ENCODE measurements around the gene MMP19.
"Not testable (repeated sequence)": the region's sequence is repeated elsewhere in the genome, so short reads cannot be mapped to it uniquely, and the experiment has no call there.

Gene MMP19

DNA sequence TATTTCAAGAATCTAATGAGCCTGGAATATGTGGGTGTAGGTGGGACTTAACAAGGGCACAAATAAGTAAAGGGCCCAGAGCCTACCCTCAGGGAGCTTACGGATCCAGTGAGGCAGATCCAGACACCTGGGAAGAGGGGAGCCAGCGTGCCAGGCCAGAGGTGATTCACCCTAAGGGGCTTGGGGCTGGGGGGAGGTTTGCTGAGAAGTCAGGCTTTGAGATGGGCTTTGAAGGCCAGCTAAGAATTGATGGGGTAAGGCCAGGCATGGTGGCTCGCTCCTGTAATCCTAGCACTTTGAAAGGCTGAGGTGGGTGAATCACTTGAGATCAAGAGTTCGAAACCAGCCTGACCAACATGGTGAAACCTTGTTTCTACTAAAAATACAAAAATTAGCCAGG, 695 bp upstream of the MMP19 start:
- no peak for DNase-seq

DNA sequence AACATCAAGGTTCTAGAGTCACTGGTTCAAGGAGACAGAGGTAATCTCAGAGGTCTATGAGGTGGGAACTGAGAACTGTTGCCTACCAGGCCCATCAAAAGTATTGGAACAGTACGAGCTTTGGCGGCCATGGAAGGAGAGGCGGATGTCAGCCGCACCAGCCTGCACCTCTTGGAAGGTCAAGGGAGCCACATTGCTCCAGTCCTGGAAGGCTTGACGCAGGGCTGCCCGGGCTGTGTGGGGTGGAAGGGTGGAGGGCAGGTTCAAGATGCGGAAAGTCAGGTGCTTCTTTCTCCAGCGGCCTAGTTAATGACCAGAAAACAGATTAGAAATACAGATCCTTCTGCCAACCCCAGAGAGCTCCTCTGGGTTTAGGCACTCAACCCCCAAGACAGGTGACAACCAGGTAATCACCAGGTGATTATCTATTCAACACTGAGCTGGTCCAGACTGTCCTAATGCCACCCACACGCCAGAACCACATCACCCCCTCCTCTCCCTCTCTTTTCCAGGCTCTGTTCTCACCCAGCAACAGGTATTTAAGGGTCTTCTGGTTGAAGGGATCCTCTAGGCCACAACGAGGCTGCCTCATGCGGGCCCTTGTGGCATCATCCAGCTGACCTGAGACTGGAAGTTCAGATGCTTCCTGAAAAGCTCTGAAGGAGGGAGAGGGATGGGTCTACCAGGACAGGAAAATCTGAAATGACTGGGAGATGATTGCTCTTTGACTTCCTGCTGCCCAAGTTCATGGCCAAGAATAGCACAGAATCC, 2.0 kb downstream of the MMP19 start:
- no peak for DNase-seq

DNA sequence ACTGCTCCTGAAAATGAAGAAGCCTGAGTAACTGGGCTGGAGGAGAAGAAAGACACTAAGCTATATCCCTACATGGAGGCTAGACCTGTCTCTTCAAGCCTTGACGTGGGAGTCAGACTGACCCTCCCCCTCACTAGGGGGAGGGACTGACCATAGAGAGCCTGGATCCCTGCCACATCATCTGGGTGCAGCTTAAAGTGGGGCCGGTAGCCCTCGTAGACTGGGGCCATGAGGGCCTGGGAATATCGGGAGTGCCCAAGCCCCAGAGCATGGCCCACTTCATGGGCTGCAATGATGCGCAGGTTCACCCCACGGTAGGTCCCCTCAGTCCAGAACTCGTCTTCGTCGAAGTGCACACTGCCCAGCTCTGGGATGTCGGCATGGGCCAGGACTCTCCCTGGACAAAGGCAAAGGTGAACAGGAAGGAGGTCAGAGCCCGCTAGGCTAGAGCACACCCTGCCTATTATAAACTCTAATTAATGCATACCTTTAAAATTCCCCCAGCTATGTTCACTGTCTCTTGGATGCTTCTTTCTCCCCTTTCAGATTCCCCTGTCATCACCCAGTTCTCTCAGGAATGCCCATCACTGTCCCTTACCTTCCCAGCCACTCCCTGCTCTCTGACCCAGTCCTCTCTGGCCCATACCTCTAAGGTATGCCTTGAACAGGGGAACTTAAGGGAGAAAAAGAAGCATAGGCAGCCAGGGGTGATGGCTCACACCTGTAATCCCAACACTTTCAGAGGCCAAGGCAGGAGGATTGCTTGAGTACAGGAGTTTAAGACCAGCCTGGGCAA, 3.2 kb downstream of the MMP19 start:
- no peak for DNase-seq

DNA sequence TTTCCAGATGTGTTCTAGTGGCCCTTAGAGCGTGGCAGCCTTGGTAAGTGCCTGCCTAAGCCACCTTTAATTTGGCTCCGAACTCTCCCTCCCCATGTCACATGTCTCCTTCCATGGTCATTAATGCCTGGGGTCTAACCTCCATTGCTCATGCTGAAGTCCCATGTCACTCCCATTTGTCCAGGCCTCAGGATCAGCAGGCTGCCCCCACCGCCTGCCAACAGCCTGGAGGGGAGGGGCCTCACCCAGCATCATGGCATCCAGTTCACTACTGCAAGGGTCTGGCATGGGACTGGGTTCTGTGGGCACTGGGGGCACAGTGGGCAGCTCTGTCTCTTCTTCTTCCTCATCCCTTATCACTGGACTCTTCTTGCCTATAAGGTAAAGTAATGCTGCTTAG, 4.4 kb downstream of the MMP19 start:
- no peak for DNase-seq

DNA sequence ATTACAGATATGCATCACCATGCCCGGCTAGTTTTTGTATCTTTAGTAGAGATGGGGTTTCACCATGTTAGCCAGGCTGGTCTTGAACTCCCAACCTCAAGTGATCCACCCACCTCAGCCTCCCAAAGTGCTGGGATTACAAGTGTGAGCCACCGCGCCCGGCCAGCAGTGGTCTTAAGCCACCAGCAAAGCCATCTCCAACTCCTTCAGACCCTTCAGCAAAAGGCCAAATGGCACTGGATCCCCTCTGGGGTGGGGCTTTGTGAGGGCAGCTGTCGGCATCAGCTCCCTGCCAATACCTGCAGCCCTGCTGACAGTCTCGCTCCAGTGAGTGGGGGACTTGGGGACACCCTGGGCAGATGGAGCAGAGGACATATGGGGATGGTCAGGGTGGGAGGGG, 8.3 kb downstream of the MMP19 start:
- not testable (repeated sequence) for DNase-seq

DNA sequence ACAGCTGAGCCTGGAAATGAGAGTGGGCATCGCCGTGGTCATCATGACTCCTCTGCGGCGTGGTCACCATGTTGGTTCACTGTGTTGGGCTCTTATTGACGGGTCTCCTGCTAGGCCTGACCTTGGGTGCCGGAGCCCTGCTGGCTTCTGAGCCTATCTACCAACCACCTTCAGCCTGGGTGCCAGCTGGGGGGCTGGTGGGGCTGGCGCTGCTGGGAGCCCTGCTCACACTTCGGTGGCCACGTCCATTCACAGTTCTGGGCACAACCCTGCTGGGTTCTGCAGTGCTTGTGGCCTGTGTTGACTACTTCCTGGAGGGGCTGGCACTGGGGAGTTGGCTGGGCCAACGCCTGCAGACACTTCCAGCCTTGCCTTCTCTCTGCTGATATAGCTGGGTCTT, 9.7 kb downstream of the MMP19 start:
- DNase-seq, result no peak

DNA sequence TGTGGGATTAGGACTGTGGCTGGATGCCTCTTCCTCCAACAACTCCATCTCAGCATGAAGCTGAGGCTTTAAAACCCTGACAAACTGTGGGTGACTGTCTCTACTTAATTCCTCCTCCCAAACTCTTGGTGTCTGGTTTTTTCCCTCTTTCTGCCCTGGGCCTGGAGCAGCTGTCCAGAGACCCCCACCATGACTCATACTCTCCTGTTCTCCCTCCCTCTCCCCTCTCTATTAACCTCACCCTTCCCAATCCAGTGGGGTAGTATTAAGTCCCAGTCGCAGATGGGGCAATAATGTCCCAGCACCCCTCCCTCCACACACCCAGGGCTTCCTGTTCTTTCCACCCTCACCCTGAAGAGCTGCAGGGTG, 11.3 kb downstream of the MMP19 start:
- no peak for DNase-seq

DNA sequence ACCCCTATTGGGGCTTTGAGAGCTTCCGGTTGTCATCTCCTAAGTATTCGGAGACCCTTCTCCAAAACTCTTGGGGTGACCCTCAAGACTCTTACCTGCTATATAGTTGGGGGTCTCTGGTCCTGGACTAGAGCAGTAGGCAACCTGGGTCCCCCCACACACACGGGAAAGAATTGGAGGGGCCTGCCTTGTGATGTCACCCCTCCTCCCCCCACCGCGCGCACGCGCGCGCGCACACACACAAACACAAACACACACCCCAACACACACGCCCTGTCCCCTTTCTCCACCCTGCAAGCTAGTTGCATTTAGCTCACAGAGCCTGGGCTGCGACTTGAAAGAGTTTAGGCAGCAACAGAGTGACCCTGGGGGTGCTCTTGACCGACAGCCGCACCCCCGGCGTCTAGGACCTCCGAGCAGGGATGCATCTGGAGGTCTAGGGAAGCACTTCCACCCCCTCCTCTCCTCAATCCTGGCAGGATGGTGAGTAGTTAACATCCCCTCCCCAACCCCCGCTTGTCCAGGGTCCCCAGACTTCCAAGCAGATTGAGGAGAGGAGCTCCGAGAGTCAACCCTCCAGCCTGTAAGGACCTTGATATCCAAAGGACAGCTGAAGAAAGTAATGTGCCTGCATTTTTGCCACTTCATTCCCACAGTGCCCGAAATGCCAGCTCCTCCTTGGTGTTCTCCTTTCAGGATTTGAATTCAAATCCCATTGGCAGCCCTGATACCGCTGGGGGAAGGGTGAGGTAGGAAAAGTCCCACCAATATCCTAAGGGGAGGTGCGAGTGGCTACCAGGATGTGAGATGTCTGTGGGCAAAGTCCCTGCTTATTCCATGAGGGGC, 11.9 kb downstream of the MMP19 start:
- DNase-seq, result peak; percentile 52

DNA sequence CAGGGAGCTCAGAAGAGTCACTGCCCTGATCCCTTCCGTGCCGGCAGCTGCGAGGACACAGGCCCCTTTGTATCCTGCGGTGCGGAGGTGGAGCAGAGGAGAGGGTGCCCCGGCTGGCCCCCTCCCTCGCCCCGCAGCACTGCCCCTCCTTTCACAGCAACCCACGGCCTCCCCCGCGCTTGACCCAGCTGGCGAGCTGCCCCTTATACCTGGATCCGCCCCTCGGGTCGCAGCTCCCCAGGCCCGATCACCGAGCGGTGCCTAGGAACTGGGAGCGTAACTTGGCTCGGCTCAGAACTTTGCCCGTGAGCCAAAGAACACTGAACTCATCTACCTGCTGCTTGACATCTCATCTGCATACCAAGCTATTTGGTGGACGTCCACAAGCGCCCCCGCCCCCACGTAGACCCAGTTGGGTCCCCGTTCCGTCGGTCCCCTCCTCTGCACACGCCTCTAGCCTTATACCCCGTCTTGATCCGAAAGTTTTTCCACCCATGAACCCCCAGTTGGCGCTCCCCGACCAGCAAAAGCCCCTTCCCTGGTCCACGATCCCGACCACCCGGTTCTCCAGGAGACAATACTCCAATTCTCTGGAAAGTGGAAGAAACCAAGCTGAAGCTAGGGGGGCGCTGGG, 12.7 kb downstream of the MMP19 start:
- peak; percentile 55 for DNase-seq

DNA sequence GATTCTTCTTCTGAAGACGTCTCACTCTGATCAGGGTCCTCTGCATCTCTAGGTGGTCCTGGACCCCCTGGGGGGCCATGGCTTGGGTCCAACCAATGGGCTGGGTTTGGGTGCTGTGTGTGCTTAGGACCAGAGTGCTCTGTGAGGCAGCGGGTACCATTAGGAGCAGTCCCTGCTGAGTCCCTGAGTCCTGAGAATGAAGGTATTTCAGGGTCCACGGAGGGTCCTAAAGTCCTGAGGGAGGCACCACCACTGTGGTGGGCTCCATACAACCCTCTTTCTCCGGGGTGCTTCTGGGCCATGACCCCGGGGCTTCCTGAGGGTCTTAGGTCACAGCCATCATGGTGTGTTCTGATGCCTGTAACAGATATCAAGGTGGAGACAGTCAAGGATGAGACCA, 14.4 kb downstream of the MMP19 start:
- no peak for DNase-seq

DNA sequence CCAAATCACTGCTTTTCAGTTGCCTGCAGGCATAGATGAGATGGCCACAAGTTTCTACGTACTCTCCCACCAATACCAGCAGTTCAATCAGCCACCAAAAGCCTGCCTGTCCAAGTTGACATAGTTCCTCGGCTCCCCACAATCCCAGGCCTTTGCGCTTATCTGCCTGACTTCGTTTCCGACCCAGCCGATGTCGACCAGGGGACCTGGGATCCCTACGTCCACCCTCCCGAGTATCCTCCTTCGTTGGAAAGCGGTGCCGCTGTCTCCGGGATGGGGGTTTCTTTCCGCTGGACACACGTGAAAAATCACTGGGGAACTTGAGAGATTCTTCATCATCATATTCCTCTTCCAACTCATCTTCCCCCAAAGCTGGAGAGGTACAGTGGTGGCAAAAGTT, 14.9 kb downstream of the MMP19 start:
- no peak for DNase-seq

DNA sequence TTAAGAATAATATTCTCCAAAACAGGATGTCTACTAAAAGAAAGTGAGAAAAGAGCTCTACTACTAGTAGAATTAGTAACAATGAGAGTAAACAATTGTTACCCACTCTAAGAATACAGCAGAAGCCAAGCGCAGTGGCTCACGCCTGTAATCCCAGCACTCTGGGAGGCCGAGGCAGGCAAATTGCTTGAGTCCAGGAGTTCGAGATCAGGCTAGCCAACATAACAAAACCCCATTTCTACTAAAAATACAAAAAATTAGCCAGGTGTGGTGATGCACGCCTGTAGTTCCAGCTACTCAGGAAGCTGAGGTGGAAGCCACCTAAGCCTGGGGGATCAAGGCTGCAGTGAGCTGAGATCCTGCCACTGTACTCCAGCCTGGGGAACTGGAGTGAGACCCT, 18.0 kb downstream of the MMP19 start:
- no peak for DNase-seq

DNA sequence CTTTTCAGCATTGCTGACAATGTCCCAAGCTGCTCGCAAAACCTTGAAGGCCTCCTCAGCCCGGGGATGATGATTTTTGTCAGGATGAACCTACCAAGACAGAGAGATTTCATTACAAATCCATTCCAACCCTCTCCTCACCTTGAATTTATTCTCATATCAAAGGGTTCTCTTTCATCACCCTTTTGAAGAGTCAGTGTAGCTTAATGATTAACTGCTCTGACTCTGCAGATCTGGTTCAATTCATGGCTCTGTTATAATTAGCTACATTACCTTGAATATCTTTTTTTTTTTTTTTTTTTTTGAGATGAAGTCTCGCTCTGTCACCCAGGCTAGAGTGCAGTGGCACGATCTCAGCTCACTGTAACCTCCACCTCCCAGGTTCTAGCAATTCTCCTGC, 19.3 kb downstream of the MMP19 start:
- no peak for DNase-seq

DNA sequence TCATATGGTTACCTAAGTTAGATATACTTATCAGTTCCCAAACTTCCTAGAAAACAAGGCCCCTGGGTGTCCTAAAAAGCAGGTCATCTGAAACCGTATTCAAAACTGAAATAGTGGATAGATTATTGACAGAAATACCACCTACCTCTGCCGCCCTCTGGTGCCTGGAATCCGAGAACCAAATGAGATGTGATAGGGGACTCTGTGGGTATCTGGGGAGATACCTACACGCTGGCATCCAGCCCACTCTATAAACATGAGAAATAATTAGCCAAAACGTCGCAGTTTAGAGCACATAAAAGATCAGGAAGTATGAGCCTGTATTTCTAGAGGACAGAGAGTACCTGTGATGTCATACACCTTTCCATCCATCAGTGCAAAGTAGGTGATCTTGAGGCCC, 20.5 kb downstream of the MMP19 start:
- no peak for DNase-seq

DNA sequence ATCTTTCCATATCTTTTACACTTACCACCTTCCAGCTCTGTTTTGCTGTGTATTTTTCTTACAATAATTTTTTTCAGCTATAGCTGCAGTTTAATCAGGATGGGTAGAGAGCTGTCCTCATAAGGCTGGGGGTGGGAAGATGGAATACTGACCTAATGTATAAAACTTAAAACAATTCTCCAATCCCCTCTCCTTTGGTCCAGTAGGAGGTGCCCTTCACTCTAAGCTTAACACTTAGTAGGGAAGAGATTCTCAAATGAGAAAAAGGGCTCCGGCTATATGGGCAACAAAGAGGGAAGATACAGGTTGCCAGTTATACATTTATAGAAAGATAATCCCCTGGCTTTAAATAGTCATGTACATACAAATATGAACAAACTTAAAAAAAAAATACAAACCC, 22.1 kb downstream of the MMP19 start:
- no peak for DNase-seq

DNA sequence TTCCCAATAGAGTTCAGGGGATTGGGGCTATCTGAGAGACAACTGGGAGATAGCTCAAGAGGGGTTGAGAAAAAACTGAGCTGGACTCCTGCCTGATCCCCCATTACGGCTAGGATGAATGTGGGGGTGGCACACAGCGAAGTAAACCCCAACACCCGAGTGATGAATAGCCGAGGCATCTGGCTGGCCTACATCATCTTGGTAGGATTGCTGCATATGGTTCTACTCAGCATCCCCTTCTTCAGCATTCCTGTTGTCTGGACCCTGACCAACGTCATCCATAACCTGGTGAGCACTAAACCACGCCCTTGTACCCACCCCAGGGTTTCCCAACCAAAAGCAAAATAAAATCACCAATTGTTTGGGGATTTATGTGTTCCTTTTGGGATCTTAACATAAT, 23.9 kb downstream of the MMP19 start:
- DNase-seq, result no peak

DNA sequence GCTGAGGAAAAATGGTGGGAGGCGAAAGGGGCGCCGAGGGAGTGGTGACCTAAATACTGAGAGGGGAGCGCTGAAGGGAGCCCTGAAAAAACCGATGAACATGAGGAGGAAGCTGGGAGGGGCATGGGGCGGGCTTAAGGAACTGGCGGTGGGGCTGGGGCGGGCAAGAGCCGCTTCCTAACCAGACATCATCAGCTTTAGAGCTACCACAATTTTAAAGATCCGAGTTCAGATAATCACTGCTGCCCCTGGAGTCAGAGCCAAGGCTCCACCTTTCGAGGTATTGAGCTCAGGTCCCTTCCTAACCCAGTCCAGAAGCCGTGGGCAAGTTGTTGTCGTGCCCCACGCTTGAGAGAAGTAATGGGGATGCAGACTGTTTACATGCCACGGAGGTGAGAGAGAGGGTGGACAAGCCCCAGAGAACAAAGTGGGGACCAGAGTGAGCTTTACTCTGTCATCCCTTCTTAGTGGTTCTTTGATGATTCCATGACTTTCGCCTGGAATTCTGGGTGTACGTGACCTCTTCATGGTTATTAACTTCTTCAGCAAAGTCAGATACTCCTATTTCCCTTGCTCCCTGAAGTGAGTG, 24.5 kb downstream of the MMP19 start:
- DNase-seq, result peak; percentile 49

DNA sequence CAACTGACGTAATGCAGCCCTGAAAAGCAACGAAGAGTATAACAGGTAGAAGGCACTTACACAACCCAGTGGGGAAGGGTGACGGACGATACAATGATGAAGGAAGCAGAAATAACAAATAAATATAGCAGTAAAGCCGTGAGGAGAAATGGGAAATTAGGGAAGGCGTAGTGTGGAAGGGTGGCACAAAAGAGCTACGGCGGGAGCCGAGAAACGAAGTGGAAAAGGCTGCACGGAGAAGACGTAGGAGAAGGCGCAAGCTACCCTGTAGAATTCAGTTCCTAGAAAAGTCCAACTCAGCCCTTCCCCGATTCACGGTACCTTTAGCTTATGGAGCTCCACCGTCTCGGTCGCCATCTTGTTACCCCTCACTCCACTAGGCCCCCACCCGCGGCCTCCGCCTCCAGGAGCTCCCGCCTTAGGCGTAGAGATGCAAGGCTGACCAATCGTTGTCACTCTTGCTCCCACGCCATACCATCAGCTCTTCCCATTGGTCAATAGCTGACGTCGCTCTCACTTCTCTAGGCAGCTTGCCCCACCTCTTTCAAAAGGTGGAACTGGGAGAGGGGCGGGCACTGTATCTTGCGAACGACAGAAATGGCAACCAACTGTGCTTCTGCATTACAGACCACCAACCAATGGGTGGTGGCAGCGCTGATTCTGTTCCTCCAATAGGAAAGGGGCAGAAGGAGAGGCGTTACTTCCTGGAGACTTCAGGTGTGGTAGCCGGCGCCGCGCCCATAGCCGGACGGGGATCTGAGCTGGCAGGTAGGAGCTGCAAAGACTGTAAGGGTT, 25.2 kb downstream of the MMP19 start, which contains the start of the genes ORMDL2 and SARNP:
ORMDL2 (plus strand) TSS at position 697 of the 795 bp plus-strand sequence. CDS start 959 bp downstream, outside the sequence.
SARNP (minus strand) TSS at position 380 of the 795 bp plus-strand sequence; CDS start at position 357, 23 bp downstream.
- peak; percentile 99 for DNase-seq

DNA sequence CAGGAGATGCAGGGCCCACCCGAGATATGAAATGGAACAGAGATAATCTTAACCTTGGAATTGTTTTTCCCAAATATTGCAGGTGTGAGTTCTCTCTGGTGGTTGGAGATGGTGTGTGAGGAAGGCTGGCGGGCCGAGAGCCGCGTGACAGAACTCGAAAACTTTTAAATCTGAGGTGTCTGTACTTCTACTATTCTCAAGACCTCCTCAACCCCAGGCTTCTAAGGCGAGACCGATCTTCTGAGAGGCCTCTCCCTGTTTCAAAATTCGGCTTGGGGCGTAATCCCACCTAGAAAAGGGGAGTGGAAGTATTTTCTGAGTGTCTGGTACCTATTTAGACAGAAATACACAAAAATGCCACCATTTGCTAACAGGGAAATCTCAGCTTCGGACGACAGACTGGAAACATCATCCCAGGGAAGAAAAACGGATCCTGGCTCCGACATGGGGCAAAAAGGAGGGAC, 25.8 kb downstream of the MMP19 start:
- no peak for DNase-seq

DNA sequence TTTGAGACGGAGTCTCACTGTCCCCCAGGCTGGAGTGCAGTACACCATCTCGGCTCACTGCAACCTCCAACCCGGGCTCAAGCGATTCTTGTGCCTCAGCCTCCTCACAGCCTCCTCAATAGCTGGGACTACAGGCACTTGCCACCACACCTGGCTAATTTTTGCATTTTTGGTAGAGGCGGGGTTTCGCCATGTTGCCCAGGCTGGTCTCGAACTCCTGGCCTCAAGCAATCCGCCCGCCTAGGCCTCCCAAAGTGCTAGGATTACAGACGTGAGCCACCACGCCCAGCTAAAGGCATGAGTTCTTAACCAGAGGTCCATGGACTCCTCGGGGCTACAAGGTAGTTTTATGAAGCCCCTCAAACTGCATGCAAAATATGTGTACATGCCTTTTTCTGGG, 27.3 kb downstream of the MMP19 start:
- DNase-seq, result no peak

DNA sequence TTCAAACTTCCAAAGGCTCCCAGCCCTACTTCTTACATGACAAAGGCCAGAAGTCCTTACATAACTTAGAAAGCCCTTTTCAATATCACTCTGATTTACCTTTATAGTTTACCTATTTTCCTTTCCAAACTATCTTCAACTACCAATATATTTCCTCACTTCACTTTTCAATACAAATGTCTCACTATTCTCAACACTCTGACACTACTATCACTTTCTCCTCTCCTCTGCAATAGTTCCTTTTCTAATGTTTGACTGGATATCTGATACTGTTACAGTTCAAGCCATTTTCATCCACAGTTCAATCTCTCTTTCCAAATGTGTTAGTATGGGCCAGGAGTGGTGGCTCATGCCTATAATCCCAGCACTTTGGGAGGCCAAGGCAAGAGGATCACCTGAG, 28.5 kb downstream of the MMP19 start:
- DNase-seq, result no peak

Data from COR-L47 (cell line).